Uterus (tissue), 4 donors: ENCODE measurements around the gene TUBAL3. TPM values are rescaled to one million over a fixed set of nuclear protein-coding genes. Genes with fewer than 3 reads are reported as not detected.
"Not testable (repeated sequence)": the region's sequence is repeated elsewhere in the genome, so short reads cannot be mapped to it uniquely, and the experiment has no call there.

Source experiments
- DNase-seq, 2 donors: peaks; one replicate each; pipeline ENCODE4 v3.0.0-alpha.2; 2019 to 2020
- H3K27ac ChIP-seq, 2 donors: fragments of 200-600 bp; sonication (generic); 1 replicate in 1 of 2; 2 replicates in 1 of 2; pipeline ENCODE4 v1.5.1; 2016 to 2018
- H3K27me3 ChIP-seq, 2 donors: fragments of 200-600 bp; sonication (generic); one replicate each; pipeline ENCODE4 v1.5.1; 2018 to 2019; ENCODE audit warnings: control low read depth in 1 of 2
- H3K36me3 ChIP-seq, 2 donors: fragments of 200-600 bp; sonication (generic); one replicate each; pipeline ENCODE4 v1.5.1; 2019; ENCODE audit warnings: control low read depth in 1 of 2
- H3K4me1 ChIP-seq, 2 donors: fragments of 200-600 bp; sonication (generic); one replicate each; pipeline ENCODE4 v1.5.1; 2018 to 2019; ENCODE audit warnings: control low read depth in 1 of 2
- H3K4me3 ChIP-seq, 2 donors: fragments of 200-600 bp; sonication (generic); 1 replicate in 1 of 2; 2 replicates in 1 of 2; pipeline ENCODE4 v1.5.1; 2018 to 2019; ENCODE audit warnings: mild to moderate bottlenecking in 1 of 2
- H3K9me3 ChIP-seq, 2 donors: fragments of 200-600 bp; sonication (generic); one replicate each; pipeline ENCODE4 v1.5.1; 2019; ENCODE audit warnings: control low read depth in 1 of 2
- POLR2A ChIP-seq, 2 donors: fragments of 450-650 bp; IDR thresholded peaks; one replicate each; pipeline ENCODE4 v1.6.1; 2016; ENCODE audit warnings: antibody characterized with exemption in 2 of 2, mild to moderate bottlenecking in 1 of 2, moderate library complexity in 1 of 2
- intact Hi-C: fragments of 100-400 bp; cut with DNase I; formaldehyde crosslinking; loops from one replicate; pipeline ENCODE4 v1.15.1; 2023; ENCODE audit warnings: low total_unique reads
- total RNA-seq, 4 donors: library from RNA; depleted of rRNA in 3 of 4; stranded (reverse); fragments of >200 nt in 3 of 4; gene quantifications; one replicate each; pipeline versions ENCODE4 v1.1.0 to v1.2.4, GENCODE V29; 2014 to 2023
- TF ChIP-seq, protein P1 (sequence below), 4 experiments: fragments of 200-600 bp in 2 of 4; fragments of 450-650 bp in 2 of 4; sonication (generic) in 2 of 4; IDR thresholded peaks; one replicate each; pipeline ENCODE4 v1.5.1; 2016 to 2019; ENCODE audit warnings: antibody characterized with exemption in 4 of 4, mild to moderate bottlenecking in 2 of 4, moderate library complexity in 1 of 4
- donor health status: DM: yes; HTN: yes; CAD: no.

TUBAL3 gene
- total RNA-seq, 4 donors from 2014 or later: not detected

DNA sequence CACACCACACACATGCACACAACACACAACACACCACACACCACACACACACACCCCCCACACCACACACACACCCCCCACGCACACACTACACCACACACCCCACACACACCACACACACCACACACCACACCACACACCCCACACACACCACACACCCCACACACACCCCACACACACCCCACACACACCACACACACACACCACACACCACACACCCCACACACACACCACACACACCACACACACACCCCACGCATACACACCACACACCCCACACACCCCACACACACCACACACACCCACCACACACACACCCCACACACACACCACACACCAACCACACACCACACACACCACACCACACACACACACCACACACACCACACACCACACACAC, 23.4 kb downstream of the TUBAL3 start:
- DNase-seq: no peak
- H3K36me3 ChIP-seq: no peaks in the 10 kb centered on the region
- no peaks in the 10 kb centered on the region for H3K27me3 ChIP-seq
- H3K4me1 ChIP-seq: no peaks in the 10 kb centered on the region
- no peak overlapping the region for H3K27ac ChIP-seq
- no peak overlapping the region for H3K4me3 ChIP-seq
- TF ChIP-seq, protein P1, sequence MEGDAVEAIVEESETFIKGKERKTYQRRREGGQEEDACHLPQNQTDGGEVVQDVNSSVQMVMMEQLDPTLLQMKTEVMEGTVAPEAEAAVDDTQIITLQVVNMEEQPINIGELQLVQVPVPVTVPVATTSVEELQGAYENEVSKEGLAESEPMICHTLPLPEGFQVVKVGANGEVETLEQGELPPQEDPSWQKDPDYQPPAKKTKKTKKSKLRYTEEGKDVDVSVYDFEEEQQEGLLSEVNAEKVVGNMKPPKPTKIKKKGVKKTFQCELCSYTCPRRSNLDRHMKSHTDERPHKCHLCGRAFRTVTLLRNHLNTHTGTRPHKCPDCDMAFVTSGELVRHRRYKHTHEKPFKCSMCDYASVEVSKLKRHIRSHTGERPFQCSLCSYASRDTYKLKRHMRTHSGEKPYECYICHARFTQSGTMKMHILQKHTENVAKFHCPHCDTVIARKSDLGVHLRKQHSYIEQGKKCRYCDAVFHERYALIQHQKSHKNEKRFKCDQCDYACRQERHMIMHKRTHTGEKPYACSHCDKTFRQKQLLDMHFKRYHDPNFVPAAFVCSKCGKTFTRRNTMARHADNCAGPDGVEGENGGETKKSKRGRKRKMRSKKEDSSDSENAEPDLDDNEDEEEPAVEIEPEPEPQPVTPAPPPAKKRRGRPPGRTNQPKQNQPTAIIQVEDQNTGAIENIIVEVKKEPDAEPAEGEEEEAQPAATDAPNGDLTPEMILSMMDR (IDR thresholded peaks at IDR 0.05): no peak
- no peak for TF ChIP-seq POLR2A (IDR thresholded peaks at IDR 0.05)
- no peaks in the 10 kb centered on the region for H3K9me3 ChIP-seq
- intact Hi-C loops: no loop called here

DNA sequence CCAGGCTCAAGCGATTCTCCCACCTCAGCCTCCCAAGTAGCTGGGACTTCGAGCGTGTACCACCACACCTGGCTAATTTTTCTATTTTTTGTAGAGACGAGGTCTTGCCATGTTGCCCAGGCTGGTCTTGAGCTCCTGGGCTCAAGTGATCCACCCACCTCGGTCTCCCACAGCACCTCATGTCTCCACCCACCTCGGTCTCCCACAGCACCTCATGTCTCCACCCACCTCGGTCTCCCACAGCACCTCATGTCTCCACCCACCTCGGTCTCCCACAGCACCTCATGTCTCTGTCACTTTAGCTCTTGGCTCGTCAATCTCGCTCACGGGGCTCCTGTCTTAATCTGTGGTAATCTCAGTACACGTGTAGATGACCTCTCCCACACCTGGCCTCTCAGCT, 24.2 kb downstream of the TUBAL3 start:
- H3K4me1 ChIP-seq, H3K36me3 ChIP-seq, H3K4me3 ChIP-seq, intact Hi-C loops, H3K9me3 ChIP-seq, H3K27ac ChIP-seq, H3K27me3 ChIP-seq, DNase-seq: not testable (repeated sequence)

DNA sequence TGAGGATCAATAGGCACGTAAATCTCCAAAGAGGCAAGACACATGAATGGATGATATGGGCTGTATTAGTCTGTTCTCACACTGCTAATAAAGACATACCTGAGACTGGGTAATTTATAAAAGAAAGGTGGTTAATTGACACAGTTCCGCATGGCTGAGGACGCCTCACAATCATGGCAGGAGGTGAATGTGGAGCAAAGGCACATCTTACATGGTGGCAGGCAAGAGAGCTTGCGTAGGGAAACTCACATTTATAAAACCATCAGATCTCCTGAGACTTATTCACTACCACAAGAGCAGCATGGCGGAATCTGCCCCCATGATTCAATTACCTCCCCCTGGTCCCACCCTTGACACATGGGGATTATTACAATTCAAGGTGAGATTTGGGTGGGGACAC, 25.4 kb downstream of the TUBAL3 start:
- DNase-seq, H3K4me3 ChIP-seq, H3K4me1 ChIP-seq, H3K27me3 ChIP-seq, H3K9me3 ChIP-seq, H3K27ac ChIP-seq, intact Hi-C loops, H3K36me3 ChIP-seq: not testable (repeated sequence)

DNA sequence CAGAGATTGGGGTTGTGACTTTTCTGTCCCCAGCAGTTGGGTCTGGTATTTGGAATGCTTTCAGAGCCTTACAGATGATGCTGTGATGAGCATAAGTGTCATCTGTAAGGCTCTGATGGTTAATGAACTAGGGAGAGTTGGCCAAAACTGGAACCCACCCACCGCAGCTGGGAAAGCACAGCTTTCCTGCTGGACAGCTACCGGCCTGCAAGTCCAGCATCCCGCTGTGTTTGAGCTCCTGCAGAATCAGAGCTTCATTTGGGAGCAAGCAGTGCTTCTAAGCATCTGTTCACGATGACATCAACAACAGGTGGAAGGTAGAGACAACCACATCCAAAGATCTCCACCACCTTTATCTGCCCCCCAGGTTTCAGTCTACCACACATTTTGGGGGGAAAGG, 28.2 kb downstream of the TUBAL3 start:
- intact Hi-C loops: no loop called here
- H3K27me3 ChIP-seq: no peaks in the 10 kb centered on the region
- no peak for TF ChIP-seq POLR2A (IDR thresholded peaks at IDR 0.05)
- TF ChIP-seq, protein P1 (IDR thresholded peaks at IDR 0.05): no peak

DNA sequence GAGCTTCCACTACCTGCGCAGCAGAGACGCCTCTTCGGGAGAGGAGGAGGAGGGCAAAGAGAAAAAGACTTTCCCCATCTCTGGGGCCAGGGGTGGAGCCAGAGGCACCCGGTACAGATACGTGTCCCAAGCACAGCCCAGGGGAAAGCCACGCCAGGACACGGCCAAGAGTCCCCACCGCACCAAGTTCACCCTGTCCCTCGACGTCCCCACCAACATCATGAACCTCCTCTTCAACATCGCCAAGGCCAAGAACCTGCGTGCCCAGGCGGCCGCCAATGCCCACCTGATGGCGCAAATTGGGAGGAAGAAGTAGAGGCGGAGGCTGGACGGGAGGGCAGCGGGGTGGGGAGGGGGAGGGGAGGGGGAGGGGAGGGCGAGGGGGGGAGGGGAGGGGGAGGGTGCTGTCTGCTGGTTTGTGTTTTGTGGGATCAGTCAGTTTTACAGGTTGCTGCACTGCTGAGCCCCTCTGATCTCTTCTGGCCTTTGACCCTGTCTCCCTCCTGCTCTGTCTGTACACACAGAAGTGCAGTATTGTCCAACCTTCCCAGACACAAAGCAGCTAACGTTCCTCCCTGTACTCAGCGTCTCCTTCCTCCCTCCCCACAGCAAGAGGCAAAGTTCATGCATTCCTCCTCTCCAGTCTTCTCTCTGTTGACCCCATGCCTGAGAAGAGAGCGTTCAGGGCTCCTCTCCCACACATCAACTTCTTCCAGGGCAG, 30.6 kb downstream of the TUBAL3 start:
- H3K4me3 ChIP-seq: no peak overlapping the region
- no peaks in the 10 kb centered on the region for H3K36me3 ChIP-seq
- no peak for TF ChIP-seq POLR2A (IDR thresholded peaks at IDR 0.05)
- H3K9me3 ChIP-seq: no peaks in the 10 kb centered on the region
- H3K4me1 ChIP-seq: no peaks in the 10 kb centered on the region
- DNase-seq: no peak
- H3K27me3 ChIP-seq: no peaks in the 10 kb centered on the region
- intact Hi-C loops: no loop called here
- no peak overlapping the region for H3K27ac ChIP-seq

More for the DNA sequence above, 28.2 kb downstream of the TUBAL3 start:
- H3K36me3 ChIP-seq: no peaks in the 10 kb centered on the region
- DNase-seq: no peak
- H3K27ac ChIP-seq: no peak overlapping the region
- no peak overlapping the region for H3K4me3 ChIP-seq
- H3K9me3 ChIP-seq: no peaks in the 10 kb centered on the region
- no peaks in the 10 kb centered on the region for H3K4me1 ChIP-seq

DNA sequence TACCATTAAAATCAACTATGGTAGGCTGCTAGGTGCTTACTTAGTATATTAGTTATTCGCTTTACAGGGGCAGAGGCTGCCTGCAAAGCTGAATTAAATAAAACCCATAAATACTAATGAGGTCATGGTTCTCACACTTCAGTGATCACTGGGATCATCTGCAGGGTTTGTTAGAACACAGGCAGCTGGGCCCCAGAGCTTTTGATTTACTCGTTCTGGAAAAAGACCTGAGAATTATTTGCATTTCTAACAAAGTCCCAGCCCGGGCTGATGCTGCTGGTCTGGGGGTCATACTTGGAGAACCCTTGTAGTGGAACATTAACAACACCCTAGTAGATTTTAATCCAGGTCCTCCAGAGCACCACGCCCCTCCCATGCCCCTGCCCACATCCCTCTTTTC, 31.3 kb downstream of the TUBAL3 start:
- no peaks in the 10 kb centered on the region for H3K9me3 ChIP-seq
- no peaks in the 10 kb centered on the region for H3K27me3 ChIP-seq
- H3K4me3 ChIP-seq: no peak overlapping the region
- TF ChIP-seq POLR2A (IDR thresholded peaks at IDR 0.05): no peak
- TF ChIP-seq, protein P1 (IDR thresholded peaks at IDR 0.05): no peak
- no peak overlapping the region for H3K27ac ChIP-seq
- no peaks in the 10 kb centered on the region for H3K36me3 ChIP-seq
- intact Hi-C loops: no loop called here
- DNase-seq: no peak
- H3K4me1 ChIP-seq: no peaks in the 10 kb centered on the region
